Endothelial cell (in vitro differentiated cells): ENCODE measurements around the gene ITPRIPL1. TPM values are rescaled to one million over a fixed set of nuclear protein-coding genes. Genes with fewer than 3 reads are reported as not detected.

Experiments used
- DNase-seq: peaks from one replicate; pipeline ENCODE4 v3.0.0; 2021; ENCODE audit warnings: low spot score
- H3K27ac Mint-ChIP-seq: one replicate; pipeline ENCODE4 v1.8.0; 2021; ENCODE audit warnings: mixed read lengths, inconsistent platforms; ENCODE audit not compliant: unreplicated experiment
- H3K27me3 Mint-ChIP-seq: one replicate; pipeline ENCODE4 v1.8.0; 2021; ENCODE audit warnings: mild to moderate bottlenecking, moderate library complexity, mixed read lengths, inconsistent platforms; ENCODE audit not compliant: unreplicated experiment
- H3K36me3 Mint-ChIP-seq: one replicate; pipeline ENCODE4 v1.8.0; 2021; ENCODE audit warnings: mild to moderate bottlenecking, low read depth, mixed read lengths, inconsistent platforms; ENCODE audit not compliant: unreplicated experiment
- H3K4me1 Mint-ChIP-seq: one replicate; pipeline ENCODE4 v1.8.0; 2021; ENCODE audit warnings: mild to moderate bottlenecking, mixed read lengths, inconsistent platforms; ENCODE audit not compliant: unreplicated experiment
- H3K4me3 Mint-ChIP-seq: one replicate; pipeline ENCODE4 v1.8.0; 2021; ENCODE audit warnings: mild to moderate bottlenecking, mixed read lengths, inconsistent platforms; ENCODE audit not compliant: unreplicated experiment
- H3K9me3 Mint-ChIP-seq: one replicate; pipeline ENCODE4 v1.8.0; 2021; ENCODE audit warnings: mixed read lengths, inconsistent platforms; ENCODE audit not compliant: unreplicated experiment
- total RNA-seq: library from RNA; stranded (reverse); fragmentation: NEBNext Ultra II Directional; extraction: Animal tissue kit (Norgen Biotek cat#: 25700); gene quantifications from one replicate; pipeline ENCODE4 v1.2.1, GENCODE V29; 2021; ENCODE audit not compliant: unreplicated experiment
- TF ChIP-seq, protein P1 (sequence below): fragments of 200-600 bp; sonication (generic); IDR thresholded peaks from one replicate; pipeline ENCODE4 v1.5.0; 2021; ENCODE audit warnings: antibody characterized with exemption; ENCODE audit not compliant: unreplicated experiment

The ITPRIPL1 gene
- total RNA-seq, 1 donor from 2014 or later = 1.8 TPM

DNA sequence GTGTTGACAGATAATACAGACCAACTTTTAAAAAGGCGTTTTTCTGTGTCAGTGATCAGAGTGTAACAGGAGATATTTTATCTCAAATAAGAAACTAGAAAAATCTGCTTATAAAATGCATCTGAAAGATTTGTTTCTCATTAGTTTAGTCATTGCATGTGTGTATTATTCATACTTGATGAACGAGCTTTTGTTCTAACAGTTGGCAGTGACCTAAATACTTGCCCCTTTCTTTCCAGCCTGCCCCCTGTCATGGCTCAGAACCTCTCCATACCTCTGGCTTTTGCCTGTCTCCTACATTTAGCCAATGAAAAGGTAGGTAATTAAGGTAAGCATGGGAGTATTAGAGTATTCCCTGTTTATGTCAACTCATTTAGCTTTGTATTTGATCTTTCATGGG is 44.1 kb downstream of the ITPRIPL1 start:
- no peak overlapping the region for H3K27ac Mint-ChIP-seq
- no peaks in the 10 kb centered on the region for H3K4me1 Mint-ChIP-seq
- no peaks in the 10 kb centered on the region for H3K27me3 Mint-ChIP-seq
- H3K4me3 Mint-ChIP-seq = no peak overlapping the region
- DNase-seq = no peak
- peaks cover 13% of the 10 kb centered on the region for H3K36me3 Mint-ChIP-seq
- no peaks in the 10 kb centered on the region for H3K9me3 Mint-ChIP-seq
- TF ChIP-seq, protein P1, sequence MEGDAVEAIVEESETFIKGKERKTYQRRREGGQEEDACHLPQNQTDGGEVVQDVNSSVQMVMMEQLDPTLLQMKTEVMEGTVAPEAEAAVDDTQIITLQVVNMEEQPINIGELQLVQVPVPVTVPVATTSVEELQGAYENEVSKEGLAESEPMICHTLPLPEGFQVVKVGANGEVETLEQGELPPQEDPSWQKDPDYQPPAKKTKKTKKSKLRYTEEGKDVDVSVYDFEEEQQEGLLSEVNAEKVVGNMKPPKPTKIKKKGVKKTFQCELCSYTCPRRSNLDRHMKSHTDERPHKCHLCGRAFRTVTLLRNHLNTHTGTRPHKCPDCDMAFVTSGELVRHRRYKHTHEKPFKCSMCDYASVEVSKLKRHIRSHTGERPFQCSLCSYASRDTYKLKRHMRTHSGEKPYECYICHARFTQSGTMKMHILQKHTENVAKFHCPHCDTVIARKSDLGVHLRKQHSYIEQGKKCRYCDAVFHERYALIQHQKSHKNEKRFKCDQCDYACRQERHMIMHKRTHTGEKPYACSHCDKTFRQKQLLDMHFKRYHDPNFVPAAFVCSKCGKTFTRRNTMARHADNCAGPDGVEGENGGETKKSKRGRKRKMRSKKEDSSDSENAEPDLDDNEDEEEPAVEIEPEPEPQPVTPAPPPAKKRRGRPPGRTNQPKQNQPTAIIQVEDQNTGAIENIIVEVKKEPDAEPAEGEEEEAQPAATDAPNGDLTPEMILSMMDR = no peak

DNA sequence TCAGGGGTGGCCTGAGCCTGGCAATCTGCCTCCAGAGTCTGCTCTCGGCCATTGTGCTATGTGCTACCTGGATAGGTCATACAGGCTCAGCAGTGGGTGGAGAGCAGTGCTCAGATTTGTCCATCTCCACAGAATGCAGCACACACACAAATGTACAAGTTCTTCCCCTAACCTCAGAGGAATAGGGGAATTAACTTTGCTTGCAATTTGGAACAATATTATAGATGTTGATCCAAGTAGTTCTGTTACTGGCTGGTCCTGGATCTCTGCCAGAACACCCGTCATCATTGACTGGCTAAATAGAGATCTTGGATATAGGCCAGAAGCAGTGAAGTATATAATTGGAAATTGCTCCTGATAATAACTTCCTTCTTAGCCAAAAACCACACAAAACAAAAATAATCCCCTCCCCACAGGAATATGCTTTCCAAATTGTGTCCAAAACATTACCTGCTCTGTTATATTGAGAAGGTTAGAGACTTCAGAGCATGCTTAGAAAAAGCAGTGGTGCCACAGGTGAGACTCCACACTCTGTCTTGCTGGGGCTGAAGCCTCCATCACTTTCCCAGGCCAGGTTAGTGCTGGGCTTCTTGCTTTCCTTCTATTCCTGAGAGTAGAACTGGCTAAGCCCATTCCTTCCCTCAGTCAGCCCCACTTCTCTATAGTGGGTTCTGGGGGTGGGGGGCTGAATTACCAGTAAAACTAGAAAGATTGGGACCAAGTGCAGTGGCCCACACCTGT is 49.3 kb downstream of the ITPRIPL1 start:
- peaks cover 19% of the 10 kb centered on the region for H3K36me3 Mint-ChIP-seq
- no peak for DNase-seq
- TF ChIP-seq, protein P1 = no peak
- H3K27me3 Mint-ChIP-seq = no peaks in the 10 kb centered on the region
- no peak overlapping the region for H3K4me3 Mint-ChIP-seq
- no peaks in the 10 kb centered on the region for H3K4me1 Mint-ChIP-seq
- peaks cover 15% of the 10 kb centered on the region for H3K9me3 Mint-ChIP-seq
- H3K27ac Mint-ChIP-seq = no peak overlapping the region

Other genes starting within 250 kb of the ITPRIPL1 start
- 0.46 TPM for gene ADRA2B, start 208.7 kb upstream of the ITPRIPL1 start, total RNA-seq
- not detected for gene ASTL, start 186.8 kb upstream of the ITPRIPL1 start, total RNA-seq
- not detected for gene DUSP2, start 179.9 kb upstream of the ITPRIPL1 start, total RNA-seq
- gene STARD7, start 116.5 kb upstream of the ITPRIPL1 start, total RNA-seq = 83.4 TPM
- 39.0 TPM for gene TMEM127, start 59.3 kb upstream of the ITPRIPL1 start, total RNA-seq
- gene CIAO1, start 59.1 kb upstream of the ITPRIPL1 start, total RNA-seq = 63.7 TPM
- gene SNRNP200, start 19.8 kb upstream of the ITPRIPL1 start, total RNA-seq = 168 TPM
- gene NCAPH, start 10.4 kb downstream of the ITPRIPL1 start, total RNA-seq = 9.7 TPM
- gene NEURL3, start 180.0 kb downstream of the ITPRIPL1 start, total RNA-seq = not detected
- 16.4 TPM for gene ARID5A, start 211.4 kb downstream of the ITPRIPL1 start, total RNA-seq